Occipital lobe (tissue), 2 donors: ENCODE measurements around the gene SDK2. TPM values are rescaled to one million over a fixed set of nuclear protein-coding genes. Genes with fewer than 3 reads are reported as not detected.
"Not testable (repeated sequence)": the region's sequence is repeated elsewhere in the genome, so short reads cannot be mapped to it uniquely, and the experiment has no call there.

Source experiments
- DNase-seq: peaks from one replicate; lab custom pipeline; 2025; lab: John Stamatoyannopoulos, UW
- total RNA-seq: library from RNA; depleted of rRNA; stranded (reverse); fragments of >200 nt; gene quantifications from one replicate; pipeline ENCODE4 v1.2.3, GENCODE V29; 2014

Gene SDK2
- total RNA-seq, 1 donor from 2014 or later = 6.9 TPM

DNA sequence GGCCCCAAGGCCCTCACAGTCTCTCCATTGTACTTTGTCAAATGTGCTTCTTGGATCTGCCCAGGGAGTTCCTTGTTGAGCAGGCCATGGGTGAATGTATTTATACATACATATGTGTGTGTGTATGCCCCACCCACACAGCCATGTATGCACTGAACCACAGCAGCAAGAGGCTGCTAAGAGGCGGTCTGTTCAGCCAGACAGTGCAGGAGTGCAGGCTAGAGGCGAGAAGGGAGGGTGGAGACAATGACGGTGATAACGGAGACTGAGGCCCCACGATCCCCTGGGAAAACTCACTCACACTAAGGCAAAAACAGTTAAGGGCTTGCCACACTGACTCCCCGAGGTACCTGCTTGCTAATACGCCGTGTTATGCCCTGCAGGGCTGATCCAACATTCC is 181.4 kb downstream of the SDK2 start:
- no peak for DNase-seq

DNA sequence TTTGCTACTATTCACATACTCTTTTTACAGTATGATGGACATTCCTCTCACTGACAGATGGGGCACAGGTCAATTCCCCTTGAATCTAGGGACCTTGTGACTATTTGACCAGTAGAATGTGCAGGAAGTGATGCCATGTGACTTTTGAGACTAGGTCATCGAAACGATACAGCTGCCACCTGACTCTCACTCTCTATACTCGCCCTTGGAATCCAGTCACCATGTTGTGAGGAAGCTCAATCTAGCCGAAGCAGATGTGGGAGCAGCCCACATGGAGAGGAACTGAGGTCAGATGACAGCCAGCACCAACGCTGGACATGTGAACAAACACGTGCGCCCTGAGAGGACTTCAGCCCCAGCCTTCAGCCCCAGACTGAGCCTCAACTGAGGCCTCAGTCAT is 184.3 kb downstream of the SDK2 start:
- DNase-seq = no peak

DNA sequence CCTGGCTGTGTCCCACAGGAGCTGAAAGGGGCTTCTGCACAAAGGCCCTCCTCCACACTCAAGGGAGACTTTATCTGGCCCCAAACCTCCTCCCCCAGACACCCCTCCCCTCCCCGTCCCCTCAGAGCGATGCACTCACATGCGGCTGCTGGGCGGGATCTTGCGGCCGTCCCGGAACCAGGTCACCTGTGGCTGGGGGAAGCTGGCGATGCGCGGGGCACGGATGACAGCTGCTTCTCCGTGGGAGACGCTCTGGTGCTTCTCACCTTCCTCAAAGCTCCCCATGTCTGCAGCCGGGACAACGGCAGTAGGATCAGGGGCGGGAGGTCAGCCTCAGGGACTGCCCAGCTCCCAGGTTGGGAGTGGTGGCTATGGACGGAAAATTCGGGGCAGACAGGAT is 188.5 kb downstream of the SDK2 start:
- no peak for DNase-seq

DNA sequence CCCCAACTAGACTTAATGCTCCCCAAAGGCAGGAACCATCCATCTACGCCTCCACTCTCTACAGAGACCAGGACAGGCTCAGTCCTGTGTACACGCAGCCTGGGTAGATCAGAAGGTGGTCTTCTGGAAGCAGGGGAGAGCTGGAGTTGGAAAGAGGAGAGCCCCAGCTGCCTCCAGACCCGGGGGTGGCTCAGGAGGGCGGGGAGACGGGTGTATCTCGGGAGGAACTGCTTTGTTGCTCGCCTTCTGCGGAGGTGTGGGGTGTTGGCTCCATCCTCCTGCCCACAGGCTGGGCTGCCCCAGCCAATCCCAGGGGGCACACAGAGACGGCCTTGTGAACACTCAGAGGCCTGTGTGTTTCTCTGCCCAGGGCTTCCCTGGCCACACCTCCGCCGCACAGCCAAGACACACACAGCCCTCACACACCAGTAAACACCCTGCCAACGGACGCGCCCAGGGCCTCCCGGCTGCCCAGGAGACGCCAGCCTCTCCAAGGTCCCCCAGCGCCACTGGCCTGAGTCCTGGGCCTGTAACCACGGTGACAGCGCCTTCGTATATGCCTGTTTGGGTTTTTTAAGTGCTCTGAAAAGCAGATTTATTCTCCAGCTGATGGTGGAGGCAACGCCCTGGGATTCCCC is 189.1 kb downstream of the SDK2 start:
- no peak for DNase-seq

DNA sequence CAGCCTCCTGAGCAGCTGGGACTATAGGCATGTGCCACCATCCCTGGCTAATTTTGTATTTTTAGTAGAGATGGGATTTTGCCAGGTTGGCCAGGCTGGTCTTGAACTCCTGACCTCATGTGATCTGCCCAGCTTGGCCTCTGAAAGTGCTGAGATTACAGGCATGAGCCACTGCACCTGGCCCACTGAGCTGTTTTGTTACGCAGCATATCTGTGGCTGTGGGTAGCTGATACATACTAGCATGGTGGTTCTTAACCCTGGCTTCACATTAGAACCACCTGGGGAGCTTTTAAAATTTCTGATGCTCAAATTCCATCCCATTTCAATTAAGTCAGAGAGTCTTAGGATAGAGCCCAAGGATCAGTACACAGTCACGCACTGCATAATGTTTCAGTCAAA is 190.8 kb downstream of the SDK2 start:
- not testable (repeated sequence) for DNase-seq

DNA sequence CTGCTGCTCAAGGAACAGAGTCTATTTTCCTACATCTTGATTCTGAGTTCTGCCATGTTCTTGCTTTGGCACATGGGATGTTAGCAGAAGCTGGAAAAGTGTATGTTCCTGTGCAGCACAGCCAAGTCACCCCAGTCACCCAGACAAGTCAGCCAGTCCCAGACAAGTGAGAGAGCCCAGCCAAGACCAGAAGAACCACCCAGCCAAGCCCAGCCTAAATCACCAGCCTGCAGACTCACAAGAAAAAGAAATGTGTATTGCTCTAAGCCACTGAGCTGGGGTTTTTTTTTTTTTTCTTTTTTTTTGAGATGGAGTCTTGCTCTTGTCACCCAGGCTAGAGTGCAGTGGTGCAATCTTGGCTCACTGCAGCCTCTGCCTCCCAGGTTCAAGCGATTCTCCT is 191.2 kb downstream of the SDK2 start:
- no peak for DNase-seq

DNA sequence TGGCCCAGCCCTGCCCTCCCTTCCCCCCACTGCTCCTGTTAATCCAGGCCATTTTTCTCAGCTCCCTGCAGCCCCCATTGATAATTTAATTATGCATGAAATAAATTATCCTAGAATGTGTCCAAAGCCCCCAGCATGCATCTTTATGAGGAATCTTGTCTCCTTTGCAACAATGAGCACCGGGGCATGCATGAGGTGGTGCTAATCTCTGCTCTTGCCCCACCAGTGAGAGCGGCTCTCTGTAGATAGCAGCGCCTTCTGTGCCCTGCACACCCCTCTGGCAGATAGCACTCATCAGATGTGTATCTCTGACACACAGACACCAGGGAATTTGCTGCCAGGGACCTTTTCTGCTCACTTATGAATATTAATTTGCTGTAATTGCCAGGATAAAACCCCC is 192.2 kb downstream of the SDK2 start:
- no peak for DNase-seq

DNA sequence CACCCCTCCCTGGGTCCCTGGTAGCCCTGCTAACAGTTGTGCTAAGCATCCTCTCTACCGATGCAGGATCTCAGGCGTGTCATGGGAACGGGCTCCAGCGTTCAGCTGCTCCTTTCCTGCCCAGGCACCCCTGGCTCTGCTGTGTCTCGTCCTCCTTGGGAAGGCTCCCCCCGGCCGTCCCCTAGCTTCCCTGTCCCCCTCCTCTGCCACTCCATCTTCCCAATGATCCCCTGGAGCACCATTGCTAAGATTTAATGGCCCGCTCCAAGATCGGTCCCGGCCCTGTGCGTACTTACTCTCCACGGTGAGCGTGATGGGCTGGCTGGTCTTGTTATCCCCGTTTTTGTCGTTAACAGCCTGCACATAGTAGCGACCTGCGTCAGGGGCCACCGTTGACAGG is 196.9 kb downstream of the SDK2 start:
- no peak for DNase-seq

DNA sequence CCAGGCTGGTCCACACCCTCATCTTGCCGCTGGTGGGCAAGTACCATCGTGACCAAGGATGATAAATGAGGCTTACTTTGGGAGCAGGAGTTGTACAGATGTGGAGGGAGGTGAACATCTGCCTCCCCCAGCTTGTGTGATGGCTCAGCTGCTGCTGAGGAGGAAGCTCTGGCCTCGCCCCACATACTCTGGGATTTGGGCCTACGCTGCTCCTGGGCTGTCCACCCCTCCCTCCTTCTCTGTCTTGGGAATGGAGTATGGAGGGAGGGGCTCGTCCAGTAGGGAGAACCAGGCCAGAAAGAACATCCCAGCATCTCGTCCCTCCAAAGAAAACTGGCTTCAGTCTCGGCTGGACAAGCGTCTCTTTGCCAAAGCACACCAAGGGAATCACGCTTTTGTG is 197.6 kb downstream of the SDK2 start:
- DNase-seq = no peak

DNA sequence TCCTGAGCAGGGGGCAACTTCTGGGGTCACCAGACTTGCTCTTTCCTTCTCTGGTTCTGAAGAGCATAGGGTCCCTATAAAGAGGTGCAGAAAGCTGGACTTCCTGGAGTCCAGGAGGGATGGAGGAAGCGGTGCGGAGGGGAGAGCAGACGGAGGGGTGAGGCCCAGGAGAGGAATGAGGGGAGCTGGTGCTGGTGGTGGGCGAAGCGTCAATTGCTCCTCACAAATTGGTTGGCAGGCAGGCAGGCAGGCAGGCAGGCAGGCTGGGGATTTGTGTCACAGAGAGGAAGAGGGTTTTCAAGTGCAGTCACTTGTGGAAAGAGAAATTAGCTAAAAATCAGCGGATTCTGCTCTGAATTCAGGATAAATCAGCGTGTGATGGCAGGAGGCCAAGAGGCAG is 198.8 kb downstream of the SDK2 start:
- DNase-seq = no peak

DNA sequence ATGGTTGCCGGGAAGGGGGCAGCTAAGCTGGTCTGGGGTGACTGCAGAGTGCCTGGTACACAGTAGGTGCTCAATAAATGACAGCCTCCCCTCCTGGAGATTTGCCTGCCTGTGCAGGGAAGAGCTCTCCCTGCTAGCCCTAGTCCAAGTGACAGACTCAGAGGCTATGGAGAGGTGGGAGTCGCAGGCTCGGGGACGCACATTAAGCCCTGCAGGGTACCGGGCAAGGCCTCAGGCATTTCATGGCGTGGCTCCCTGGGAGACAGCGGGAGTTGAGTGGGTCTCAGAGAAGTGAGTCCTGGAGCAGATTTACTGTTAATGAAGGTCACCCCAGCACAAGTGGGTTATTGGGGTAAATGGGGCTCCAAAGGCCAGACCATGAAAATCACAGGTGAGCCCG is 200.2 kb downstream of the SDK2 start:
- DNase-seq = no peak

DNA sequence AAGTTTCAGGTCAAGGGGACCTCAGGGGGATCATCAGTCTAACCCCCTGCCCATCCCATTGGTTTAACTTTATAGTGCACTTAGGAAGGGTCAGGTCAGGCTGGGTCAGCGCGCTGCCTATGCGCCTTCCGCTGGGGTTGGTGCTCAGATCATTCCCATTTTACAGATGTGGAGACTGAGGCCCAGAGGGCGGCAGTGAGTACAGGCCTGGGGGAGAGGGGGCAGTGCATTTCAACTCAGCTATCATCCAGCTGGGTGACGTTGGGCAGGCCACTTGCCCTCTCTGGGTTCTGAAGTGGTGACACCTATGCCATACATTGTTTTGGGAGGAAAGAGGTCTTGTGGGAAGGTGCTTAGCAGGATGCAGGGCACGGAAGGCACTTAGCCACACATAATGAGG is 204.6 kb downstream of the SDK2 start:
- no peak for DNase-seq

DNA sequence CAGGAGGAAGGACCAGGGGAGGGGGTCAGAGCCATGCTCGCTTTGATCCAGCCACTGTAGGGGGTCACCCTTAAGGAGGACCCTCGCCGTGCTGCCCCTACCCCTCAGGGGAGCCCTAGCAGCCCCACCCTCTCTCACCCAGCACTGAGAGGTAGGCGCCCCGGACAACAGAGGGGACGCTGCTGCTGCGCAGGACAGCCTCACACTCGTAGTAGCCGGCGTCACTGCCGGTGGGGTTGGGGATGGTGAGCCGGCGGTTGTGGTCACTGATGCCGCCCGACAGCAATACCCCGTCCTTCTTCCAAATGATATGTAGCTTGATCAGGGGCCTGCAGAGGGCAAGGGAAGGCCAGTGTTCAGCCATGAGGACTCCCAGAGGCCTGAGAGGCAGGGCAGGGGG is 206.4 kb downstream of the SDK2 start:
- no peak for DNase-seq

DNA sequence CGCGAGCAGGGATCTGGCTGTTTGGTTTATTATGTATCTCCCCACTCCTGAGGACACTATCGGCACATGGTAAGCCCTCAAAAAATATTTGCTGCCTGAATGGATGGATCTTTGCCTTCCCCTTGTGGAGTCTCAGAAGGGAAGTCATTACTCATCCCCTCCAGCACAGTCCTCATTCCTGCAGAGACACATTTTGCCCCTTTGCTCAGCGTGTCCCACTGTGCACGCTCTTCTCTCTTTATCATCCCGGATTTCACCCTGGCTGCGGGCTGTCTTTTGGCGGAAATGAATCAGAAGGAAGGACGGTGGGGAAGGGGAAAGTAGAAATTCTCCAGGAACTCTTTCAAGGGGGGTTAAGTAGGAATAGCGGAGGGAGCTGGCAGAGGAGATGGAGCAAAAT is 207.3 kb downstream of the SDK2 start:
- no peak for DNase-seq

DNA sequence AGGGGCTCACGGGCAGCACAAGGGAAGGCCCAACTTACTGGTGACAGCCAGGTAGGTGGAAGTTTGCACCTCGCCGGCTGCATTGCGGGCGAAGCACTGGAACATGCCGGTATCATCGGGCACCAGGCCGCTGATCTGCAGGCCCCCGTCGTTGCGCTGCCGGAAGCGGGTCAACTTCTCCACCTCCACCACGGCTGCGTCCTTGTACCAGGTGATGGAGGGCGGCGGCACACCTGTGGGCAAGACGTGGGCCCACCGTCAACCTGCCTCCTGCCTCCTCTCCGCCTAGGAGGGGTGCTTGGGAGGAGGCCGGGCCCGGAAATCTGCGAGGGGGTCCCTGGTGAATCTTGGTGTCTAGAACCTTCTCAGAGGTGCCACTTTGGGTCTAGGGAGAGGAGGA is 208.8 kb downstream of the SDK2 start:
- DNase-seq = no peak

DNA sequence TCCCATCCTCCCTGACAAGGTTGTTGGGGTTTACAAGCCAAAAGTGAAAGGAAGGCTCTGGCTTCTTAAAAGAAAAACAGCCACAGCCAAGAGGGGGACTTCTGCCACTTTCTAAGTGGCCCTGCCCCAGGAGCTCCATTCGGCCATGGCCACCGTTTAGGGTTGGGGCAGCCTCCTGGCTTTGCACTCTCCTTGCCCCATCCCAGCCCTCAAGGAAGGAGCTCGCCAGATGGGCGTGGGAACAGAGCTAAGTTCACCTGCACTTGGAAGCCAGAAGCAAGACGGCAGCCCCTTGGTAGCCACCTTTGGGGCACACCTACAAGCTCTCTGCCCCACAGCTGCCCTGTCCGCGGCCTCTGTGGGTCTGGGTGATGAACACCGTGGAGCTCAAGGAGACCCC is 210.1 kb downstream of the SDK2 start:
- no peak for DNase-seq

DNA sequence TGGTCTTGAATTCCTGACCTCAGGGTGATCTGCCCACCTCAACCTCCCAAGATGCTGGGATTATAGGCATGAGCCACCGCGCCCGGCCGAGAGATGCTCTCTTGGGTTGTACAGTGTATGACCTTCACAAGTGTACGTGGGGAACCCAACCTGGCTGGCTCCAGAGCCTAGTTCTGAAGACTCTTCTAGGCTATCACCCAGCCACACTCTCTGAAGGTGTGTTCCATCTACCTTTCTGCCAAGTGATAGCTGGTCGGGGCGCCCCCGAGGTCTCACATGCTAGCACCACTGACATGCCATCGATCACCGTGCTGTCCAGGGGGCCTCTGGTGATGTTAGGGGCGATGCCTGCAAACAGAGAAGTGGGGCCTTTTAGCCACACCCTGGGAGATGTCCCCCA is 210.7 kb downstream of the SDK2 start:
- DNase-seq = no peak

DNA sequence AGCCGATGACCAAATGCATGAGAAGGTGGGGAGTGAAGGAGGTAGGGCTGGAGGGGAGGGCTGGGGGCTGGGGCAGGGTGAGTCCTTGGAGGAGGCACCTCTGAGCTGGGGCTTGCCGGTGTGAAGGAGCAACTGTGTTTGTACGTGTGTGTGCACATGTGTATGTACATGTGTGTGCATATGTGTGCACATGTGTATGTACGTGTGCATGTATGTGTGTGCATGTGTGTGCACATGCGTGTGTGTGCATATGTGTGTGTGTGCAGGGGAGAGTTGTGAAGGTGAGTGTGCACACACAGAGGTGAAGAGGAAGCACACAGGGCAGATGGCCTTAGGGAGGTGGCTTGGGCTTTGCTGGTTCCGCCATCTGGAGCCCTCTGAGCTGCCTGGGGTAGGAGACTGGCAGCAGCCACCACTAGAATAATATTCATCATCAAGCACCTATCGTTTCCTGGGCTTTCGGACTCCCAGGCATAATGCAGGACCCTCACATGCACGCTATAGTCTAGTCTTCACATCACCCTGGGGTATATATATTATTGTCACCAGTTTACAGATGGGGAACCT is 211.5 kb downstream of the SDK2 start:
- no peak for DNase-seq

DNA sequence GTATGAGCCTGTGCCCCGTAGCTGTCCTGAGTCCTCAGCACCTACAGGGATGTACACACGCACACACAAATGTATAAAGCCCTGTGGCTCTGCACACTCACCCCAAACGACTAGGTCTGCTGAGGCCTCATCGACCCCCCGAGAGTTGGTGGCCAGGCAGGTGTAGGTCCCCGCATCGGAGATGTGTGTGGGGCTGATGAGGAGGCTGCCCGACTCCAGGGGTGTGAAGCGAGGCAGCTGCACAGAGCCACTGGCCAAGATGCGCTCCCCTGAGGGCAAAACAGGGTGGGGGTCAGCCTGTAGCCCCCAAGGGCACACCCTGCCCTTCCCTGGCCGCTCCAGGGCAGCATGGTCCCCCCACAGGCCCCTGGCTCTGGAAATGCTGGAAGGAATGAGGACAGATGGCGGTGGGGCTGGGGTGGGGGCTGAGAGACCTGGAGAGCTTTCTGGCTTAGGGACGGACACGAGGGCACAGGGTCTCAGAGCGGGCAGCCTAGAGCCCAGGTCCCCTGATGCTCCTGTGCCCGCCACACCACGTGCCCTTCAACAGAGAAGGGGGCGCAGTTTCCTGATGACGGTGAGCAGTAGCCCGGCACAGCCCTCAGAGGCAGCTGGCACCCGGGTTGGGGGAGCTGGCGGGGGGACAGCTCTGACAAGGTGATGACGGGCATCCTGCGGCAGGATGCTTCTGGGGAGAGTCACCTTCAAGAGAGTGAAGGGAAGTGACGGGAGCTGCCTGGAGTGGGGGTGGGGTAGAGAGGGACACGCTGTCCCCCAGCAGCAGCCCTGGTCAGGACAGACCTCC is 212.6 kb downstream of the SDK2 start:
- DNase-seq = no peak

DNA sequence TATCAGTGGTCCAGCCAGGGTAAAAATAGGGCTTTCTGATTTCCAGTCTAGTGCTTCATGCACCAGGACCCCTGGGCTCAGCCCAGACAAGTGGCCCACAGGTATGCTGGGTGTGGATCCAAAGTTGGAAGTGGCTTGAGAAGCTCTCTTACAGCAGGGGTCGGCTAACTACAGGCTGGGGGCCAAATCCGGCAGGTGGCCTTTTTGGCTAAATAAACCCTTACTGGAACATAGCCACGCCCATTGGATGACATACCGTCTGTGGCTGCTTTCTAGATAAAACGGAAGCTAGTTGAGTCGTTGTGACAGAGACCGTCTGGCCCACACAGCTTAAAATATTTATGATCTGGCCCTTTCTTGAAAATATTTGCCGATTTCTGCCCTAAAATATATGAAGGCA is 213.4 kb downstream of the SDK2 start:
- no peak for DNase-seq

DNA sequence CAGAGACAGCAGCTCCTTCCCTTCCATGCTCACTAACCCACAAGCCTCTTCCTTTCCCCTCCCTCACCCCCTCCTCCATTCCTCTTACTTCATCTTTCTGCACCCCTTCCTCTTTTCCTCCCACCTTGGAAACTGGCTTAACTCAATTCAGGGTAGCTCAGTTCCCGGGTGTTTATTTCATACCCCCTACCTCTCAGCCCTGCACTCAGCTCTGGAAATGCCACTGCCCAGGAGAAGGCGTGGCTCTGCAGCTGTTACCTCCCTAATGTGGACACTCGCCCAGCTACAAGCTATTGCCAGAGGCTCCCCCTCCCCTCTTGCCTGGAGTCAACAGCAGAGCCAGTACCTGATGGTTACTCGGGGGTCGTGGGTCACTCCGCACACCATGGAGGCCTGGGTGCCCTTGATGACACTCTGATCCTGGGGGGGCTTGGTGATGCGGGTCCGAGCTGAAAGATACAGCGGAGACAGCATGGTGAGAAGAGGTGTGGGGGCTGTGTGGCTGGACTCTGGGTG is 214.0 kb downstream of the SDK2 start:
- no peak for DNase-seq

DNA sequence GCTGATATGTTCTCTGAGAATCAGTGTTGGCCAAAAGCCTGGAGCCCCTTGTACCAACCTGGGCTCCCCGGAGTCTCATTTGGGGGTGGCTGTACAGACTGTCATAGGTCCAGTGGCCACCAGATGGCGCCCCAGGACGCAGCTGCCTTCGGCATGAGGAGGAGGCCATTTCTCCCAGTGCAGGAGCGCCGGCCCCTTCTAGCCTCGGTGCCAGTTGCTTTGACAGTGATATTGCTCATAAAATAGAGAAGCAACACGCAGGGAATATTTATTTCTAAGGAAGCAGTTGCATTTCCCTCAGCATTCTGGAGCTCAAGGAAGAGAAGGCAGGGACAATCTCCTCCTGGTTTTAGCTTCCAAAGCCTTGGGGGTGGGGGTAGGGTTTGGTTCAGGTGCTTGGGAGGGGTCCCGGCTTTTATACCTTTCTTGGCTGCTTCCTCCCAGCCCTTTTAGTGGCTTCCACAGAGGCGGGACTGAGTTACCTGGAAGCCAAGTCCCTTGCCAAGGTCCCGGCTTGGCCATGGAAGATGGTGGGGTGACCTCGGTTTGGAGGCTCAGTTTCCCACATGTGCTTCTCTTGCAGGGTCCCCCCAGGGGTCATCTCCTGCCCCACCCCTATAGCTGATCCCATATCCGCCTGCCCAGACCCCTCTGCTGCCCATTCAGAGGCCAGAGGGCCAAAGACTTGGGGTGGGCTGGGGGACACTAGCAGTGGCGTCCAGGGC is 214.6 kb downstream of the SDK2 start:
- DNase-seq = peak; percentile 81
